ENCODE data around the gene SRGAP3.

DNA sequence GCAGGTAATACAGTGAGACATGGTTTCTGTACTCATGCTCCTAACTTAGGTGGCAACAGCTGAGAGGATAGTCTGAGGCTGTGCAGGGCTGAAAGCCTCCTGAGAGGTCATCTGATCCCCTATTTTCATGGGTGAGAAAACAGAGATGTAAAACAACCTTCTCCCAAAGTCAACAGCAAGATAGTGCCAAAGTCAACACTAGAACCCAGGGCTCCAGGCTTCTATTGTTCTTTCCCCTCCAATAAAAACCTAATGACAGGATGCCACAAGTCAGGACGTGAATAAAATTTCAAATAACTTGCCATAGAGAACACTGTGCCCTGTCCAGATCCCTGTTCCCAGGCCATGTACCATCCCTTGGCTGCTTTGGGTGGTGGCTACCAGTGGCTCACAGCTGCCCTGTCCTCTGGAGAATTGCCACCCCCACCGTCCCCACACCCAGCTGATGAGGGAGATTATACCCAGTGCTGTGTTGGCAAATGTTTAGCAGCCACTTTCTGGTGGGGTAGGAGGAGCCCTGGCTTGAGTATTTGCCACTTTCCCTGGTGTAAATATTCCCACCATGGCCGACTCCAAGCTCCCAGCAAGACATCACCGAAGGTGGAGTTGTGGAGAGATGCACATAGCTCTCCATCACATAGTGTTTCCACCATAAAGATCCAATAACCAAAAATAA, 54.8 kb downstream of the SRGAP3 start:
- TF ChIP-seq, protein P1, sequence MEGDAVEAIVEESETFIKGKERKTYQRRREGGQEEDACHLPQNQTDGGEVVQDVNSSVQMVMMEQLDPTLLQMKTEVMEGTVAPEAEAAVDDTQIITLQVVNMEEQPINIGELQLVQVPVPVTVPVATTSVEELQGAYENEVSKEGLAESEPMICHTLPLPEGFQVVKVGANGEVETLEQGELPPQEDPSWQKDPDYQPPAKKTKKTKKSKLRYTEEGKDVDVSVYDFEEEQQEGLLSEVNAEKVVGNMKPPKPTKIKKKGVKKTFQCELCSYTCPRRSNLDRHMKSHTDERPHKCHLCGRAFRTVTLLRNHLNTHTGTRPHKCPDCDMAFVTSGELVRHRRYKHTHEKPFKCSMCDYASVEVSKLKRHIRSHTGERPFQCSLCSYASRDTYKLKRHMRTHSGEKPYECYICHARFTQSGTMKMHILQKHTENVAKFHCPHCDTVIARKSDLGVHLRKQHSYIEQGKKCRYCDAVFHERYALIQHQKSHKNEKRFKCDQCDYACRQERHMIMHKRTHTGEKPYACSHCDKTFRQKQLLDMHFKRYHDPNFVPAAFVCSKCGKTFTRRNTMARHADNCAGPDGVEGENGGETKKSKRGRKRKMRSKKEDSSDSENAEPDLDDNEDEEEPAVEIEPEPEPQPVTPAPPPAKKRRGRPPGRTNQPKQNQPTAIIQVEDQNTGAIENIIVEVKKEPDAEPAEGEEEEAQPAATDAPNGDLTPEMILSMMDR (IDR thresholded peaks at IDR 0.05): no peak
- no peak for TF ChIP-seq POLR2A (IDR thresholded peaks at IDR 0.05)

Measured in body of pancreas (tissue), 4 donors.